GM19239 (cell line): ENCODE results near the gene MPG.

ENCODE experiments used
- DNase-seq: peaks from one replicate; pipeline ENCODE4 v3.0.0; 2011; ENCODE audit warnings: low spot score; ENCODE audit not compliant: insufficient read length
- FAIRE-seq: peaks from 2 replicates; lab custom pipeline; 2011; peaks lifted over from hg19 to GRCh38; lab: Jason Lieb, UNC

The MPG gene

DNA sequence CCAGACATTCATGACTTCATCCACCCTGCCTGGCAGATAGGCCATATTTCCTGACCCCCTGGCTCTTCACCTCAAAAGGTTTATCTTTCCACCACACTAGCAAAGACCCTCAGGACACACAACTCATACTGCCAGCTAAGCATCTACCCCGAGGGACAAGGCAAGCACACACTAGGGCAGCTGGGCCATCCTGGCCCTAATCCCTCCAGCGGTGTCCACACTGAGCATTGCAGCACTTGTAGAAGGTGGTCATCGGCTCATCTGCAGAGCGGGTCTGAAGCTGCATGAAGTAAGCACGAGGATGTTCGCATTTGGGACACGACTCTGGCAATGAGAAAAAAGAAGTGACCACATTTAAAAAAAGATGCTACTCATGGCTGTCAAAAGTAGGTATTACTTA, 30.8 kb upstream of the MPG start:
- FAIRE-seq (no peak), DNase-seq (no peak)

DNA sequence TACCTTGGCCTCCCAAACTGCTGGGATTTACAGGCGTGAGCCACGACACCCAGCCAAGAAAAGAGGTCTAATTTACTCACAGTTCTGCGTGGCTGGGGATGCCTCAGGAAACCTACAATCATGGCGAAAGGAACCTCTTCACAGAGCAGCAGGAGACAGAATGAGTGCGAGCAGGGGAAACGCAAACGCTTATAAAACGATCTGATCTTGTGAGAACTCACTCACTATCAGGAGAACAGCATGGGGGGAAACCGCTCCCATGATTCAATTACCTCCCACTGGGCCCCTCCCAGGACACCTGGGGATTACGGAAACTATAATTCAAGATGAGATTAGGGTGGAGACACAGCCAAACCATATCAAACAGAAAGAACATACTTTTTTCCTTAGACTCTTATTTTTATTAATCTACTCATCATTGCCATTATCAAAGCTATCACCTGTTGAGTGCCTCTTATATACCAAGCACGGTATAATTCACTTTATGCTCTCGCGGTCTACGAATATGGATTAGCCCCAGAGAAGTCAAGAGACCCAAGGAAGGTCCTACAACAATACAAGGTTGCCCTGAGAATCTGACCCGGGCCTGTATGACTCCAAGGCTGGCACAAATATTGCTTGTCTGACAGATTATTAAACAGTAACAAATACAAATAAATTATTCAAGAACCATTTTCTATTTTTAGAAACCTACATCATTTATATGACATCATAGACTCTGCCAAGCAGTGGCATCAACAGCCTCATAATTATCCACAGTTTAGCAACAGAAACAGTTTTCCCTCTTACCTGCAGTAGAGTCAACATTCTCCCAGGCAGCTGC, 27.0 kb upstream of the MPG start:
- DNase-seq (no peak), FAIRE-seq (no peak)

DNA sequence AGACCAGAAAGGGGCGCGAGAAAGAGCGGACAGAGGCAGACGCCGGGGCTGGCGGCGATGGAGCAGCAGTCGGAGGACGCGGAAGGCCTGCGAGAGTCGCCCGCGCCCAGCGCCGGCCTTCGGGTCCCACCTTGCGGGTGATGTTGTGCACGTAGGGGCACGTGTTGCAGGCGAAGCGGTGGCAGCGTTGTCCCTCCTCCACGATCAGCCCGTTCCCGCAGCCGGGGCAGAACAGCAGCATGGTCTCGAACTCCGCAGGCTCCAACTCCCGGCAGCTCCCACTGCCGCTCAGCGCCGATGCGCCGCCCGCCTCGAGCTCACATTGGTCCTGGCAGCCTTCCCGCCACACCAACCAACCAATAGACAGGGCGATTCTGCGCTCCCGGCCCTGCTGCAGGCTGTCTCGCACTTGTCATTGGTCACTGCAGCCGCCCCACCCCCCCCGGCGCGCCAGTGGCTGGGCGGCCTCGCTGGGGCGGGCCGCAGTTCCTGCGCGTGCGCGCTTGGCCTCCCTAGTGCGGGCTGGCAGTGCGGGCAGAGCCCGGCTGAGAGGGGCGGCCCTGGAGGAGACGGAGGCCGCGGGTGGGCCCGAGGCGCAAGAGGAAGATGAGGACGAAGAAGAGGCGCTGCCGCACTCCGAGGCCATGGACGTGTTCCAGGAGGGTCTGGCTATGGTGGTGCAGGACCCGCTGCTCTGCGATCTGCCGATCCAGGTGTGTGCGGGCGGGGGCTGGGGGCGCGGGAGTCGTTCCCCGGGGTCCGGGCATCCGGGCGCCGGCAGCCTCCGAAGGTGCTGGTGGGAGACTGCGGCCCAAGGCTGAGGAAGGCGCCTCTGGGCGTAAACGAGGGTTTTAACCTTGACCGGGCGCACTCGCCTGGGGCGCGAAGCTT, 24.4 kb upstream of the MPG start, which contains the start of the genes POLR3K and SNRNP25:
POLR3K (minus strand) TSS at position 263 of the 891 bp plus-strand sequence; CDS start at position 241, 22 bp downstream.
SNRNP25 (plus strand) TSS at position 483 of the 891 bp plus-strand sequence; CDS start at position 672, 189 bp downstream.
- FAIRE-seq (peak; percentile 94), DNase-seq (peak; percentile 99)

DNA sequence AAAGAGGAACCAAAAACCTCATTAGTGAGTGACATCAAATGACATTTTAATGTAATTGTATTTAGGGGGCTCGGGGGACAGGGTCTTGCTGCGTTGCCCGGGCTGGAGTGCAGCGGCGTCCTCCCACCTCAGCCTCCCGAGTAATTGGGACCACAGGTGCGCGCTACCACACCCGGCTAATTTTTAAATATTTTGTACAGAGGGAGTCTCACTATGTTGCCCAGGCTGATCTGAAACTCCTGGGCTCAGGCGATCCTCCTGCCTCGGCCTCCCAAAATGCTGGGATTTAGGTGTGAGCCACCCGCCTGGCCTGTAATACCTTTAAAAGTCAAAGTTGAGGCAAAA, 23.8 kb upstream of the MPG start:
- no peak for FAIRE-seq
- no peak for DNase-seq

DNA sequence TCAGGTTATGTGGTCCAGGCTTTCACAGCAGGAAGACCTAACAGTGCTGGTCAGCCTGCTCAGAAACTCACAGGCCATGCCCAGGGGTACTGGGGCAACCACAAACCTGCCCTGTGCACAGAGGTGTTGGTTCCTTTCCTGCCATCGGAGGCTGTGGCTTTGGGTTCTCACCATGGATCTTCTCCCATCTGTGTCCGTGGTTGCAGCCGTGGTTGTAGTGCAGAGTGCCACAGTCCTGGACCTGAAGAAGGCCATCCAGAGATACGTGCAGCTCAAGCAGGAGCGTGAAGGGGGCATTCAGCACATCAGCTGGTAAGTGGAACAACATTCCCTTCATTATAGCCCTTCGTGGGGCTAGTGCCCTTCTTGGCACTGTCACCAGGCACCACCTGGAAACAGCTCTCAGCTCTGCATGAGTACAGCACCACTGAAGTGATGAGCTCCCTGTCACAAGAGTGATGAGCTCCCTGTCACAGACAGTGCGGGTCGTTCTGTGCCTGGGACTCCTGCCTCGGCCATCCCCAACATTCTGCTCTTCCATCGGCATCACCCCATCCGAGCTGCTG, 22.4 kb upstream of the MPG start:
- DNase-seq = no peak
- FAIRE-seq = no peak

DNA sequence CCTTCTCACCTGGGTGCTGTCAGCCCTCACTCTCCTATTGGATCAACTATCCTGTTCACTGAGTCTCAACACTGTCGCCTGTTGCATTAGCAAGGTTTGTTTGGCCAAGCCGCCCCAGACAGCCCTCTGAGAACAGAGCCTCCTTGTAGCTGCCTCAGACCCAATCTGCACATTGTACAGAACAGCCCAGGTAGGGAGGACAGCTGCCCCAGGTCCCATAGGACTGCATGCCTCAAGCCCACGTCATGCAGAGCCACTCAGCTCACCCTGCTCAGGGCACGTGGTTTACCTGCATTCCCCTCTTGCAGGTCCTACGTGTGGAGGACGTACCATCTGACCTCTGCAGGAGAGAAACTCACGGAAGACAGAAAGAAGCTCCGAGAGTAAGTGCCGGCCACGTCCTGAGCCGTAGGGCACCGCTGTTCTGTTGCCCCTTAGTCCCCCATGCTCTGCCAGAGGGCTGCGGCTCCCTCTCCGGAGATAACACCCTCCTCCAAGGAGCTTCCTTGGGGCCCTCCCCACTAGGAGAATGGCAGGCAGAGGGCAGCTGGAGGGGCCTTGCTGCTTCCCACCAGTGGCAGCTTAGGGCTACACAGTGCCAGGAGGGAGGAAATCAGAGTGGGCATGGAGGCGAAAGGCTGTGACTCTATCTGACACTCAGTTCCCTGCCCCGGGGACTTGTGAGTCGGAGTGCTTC, 21.6 kb upstream of the MPG start:
- DNase-seq (no peak), FAIRE-seq (no peak)

DNA sequence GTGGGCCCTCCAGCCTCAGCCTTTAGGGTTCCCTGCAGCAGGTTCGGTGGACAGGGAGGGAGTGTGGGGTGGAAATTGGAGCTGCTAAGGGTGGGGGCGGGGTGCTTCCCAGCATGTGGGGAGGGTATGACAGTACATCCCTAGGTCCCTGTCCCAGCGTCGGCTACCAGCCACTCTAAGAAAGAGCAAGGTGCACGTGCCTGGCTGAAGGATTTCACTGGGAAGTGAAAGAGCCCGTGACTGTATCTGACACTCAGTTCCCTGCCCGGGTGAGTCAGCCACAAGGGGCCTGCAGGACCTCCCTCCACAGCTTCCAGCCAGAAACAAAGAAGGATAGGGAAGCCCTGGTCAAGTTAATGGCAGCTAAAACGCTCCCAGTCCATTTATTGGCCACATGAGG, 20.3 kb upstream of the MPG start:
- FAIRE-seq = no peak
- no peak for DNase-seq

DNA sequence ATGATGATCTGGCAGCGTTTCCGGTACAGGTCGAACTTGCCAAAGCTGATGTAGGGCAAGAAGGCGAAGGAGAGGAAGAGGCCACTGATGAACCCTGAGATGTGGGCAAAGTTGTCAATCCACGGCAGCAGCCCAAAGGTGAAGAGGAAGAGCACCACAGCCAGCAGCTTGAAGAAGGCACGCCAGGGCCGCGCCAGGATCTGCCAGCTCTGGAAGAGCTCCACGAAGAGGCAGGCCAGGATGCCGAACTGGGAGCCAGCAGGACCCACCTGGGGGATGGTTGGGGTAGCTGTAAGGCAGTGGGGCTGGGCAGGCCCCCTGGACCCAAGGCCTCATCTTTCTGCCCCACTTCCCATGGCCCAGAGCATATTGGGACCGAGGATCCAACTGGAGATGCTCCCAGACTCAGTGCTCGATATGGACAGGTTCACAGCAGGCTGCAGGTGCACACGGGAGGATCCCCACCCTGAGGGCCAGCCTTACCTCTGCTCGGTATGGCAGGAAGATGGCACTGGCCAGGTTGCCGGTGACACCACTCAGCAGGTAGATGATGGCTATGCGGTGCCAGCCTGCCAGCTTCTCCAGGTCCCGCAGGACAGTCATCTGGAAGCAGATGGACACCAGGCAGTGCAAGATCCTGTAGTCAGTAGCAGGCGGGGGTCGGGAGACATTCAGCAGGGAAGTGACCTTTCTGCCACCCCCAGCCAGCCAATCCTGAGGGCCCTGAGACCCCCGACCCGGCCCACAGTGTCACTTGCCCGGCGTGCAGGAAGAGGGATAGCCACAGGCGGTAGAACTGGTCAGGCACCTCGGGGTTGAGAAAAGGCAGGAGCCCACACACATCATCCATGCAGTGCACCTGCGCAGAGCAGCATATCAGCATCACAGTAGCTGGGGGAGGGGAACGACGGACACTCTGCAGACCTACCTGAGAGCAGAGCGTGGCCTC, 19.3 kb upstream of the MPG start:
- DNase-seq = no peak
- no peak for FAIRE-seq

DNA sequence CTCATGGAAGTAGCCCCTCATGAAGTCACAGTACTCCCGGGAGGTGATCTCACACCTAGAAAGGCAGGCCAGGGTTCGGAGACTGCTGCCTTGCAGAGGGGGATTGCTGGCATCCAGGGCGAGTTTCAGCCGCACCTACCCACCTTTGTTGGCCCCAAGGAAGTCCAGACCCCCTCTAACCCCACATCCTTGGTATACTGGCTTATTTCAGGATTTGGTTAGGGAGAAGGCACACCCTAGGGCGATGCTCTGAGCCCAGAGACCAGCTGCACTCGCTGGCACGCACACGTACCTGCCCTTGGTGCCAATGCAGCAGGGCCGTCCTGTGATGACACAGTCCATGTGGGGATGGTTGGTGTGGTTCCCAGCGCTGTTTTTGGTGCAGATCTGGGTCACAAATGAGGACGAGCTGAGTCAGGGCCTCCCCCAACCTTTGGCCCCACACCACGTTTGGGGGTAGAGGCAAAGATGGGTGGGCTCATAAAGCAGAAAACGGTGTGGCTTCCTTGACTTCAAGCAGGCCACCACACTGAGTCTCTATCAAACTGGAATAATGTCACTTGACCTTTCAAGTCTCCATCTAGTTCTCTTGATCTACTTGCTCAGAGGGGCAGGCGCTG, 18.5 kb upstream of the MPG start:
- DNase-seq (no peak), FAIRE-seq (no peak)

DNA sequence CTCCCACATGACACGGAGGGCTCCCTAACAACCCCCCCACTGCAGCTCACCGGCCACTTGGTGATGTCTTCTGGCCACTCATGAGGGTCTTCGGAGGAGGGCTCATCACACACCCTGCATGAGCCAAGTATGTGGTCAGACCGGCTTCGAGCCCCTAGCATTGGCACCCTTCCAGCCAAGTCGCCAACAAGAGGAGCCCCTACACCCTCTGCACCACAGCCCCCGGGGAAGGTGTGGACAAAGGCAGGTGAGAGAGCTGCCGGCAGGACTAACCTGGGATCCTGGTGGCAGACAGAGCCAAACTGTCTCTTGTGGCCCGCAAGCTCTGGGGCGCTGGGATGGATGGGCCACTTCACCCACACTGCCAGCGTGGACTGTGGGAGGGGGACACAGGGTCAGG, 17.9 kb upstream of the MPG start:
- FAIRE-seq = no peak
- no peak for DNase-seq

DNA sequence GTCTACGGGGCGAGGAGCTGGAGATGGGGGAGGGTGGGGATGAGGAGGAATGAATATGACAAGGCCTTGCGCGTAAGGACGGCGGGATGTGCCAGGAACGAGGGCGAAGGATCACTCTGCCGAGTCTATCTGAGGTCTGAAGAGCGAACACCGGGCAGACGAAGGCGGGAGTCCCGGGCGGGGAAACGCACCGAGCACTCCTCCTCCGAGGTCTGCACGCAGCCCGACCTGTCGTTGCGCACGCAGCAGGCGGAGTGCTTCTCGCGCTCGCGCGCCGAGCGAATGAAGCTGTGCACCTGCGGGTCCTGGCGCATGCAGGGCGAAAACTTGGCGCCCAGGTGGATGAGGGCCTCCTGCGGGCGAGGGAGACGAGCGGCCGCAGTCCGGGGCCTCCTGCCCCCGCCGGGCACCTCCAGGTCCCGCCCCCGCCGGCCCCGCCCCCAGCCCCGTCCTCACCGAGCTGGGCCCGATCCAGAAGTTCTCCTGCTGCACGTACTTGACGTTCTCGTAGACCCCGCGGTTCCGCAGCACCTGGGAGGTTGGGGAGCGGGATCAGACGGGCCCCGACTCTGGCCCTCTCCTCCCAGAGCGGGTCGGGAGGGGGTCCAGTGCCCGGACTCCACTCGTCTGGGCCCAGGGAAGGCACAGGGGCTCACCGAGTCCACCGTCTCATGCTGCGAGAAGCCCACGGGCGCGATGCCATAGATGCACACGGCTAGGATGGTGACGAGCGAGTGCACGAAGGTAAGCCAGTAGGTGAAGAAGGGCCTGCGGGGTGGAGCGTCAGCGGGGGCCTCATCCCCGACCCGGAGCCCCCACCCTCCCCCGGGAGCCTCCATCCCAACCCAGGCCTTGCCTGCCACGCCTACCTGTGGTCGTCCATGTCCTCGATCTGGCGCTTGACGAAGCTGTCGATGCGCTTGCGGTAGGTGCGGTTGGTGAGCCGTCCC, 16.8 kb upstream of the MPG start:
- FAIRE-seq (no peak), DNase-seq (no peak)

DNA sequence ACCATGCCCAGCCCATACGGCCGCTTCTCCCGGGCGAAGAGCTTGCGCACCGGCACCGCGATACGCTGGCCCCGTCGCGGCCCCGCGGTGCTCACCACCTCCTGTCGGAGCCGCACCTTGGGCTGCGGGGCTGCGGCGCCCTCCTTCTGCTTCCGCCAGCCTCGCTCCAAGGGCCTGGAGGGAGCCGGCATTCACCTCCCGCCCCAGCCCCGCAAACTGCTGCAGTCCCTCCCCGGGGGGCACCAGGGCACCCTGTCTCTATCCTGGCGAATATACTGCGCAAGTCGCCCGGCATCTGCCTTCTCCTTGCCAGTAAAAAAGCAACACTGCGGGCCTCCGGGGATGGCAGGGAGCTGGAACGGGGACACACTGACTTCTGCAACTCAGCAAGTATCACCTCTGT, 16.1 kb upstream of the MPG start:
- no peak for DNase-seq
- no peak for FAIRE-seq

DNA sequence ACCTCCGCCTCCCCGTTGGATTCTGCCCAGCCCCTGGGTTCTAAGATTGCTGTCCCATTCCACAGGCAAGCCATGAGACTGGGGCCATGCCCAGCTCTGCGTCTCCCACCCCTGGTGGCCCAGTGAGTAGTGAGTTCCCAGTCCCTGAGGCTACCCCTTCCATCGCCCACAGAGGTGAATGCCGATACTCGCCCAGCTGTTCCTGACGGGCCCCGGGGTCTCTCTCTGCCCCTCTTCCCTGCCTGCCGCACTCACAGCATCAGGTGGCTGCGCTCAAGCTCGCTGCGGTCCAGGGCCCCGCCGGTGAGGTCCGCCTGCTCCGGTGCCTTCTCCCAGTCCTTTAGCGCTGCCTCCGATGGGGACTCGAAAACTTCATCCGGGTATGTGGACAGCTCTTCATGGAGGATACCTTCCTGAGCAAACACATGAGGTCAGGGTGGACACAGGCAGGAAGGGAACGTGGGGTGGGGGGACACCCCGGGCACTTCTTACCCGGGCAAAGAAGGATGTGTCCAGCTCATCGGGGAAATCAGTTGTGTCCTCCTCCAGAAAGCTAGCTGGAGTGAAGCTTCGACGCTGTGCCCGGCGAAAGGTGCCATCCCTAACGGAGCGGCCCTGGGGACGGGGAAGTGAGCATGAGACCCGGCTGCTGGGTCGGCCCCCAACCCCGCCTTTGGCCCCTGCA, 15.6 kb upstream of the MPG start:
- FAIRE-seq (no peak), DNase-seq (no peak)

DNA sequence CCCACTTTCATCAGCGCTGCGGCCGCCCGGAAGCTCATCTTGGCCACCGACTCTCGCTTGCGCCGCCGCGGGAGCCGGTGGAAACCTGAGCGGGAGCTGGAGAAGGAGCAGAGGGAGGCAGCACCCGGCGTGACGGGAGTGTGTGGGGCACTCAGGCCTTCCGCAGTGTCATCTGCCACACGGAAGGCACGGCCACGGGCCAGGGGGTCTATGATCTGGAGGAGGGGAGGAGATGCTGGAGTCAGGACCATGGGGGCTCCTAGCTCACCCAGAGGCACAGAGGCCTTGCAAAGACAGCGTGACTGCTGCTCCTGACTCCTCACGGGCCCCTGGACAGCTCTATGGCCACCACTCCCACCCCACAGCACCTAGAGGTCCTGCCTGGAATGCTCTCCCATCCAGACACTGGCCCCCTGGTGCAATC, 15.0 kb upstream of the MPG start:
- no peak for FAIRE-seq

DNA sequence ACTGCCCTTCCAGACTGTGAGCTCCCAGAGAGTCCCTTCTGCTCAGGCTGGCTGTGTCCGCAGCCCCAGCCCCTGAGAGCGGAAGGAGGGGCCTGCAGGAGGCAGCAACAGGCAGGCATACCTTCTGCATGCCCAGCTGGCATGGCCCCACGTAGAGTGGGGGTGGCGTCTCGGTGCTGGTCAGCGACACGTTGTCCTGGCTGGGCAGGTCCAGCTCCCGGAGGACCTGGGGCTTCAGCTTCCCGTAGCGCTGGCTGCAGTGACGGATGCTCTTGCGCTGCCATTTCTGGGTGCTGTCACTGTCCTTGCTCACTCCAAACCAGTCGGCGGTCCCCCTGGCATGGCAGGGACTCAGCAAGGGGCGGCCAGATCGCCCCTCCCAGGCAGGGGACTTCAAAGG, 14.6 kb upstream of the MPG start:
- no peak for FAIRE-seq
- DNase-seq = no peak

More for the DNA sequence above, 15.0 kb upstream of the MPG start:
- no peak for DNase-seq

DNA sequence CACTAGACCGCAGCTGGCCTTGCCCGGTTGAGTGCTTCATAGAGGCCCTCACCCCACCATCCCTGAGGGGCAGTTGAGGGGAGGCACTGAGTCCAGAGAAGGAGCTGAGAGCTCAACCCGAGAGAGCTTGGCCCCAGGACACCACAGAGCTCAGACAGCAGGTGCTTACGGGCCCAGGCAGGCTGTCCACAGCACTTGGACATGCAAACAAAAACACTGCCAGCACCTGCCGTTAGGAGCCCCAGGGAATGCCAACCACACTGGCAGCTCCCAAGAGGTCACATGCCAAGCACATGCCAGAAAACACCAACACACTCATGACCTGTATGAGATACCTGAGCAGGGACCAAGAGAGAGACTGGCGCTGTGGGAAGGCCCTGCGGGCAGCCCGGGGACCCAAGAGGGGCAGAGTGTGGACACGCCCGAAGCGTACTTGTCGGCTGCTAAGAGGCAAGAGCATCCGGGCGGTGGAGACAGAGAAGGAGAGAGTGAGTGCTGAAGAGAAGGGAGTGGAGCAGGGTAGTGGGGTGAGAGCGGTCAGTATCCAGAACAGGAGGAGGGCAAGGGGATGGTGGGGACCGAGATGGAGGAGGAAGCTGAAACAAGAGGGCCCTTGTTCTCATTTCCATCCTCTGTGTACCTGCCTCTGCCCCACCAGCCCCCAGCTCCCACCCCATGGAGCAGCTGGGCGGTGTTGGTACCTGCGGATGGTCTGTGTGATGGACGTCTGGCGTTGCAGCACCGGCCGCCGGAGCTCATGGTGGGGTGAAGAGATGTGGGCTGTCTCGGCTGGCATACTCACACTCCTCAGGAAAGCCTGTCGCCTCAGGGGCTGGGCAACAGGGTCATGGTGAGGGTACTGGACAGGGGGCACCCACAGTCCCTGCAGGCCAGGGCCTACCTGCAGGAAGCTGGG, 13.8 kb upstream of the MPG start:
- DNase-seq = no peak

More for the DNA sequence above, 13.8 kb upstream of the MPG start:
- FAIRE-seq = no peak
